Renal pelvis (tissue), 4 donors: ENCODE data around the gene MYBPH. TPM values are rescaled to one million over a fixed set of nuclear protein-coding genes. Genes with fewer than 3 reads are reported as not detected.

Source experiments
- DNase-seq: peaks from one replicate; pipeline ENCODE4 v3.0.0-alpha.2; 2013
- polyA plus RNA-seq, 3 donors: library from polyadenylated mRNA; unstranded; fragments of 120-200 nt; gene quantifications; one replicate each; pipeline ENCODE4 v1.2.1, GENCODE V29; 2013; ENCODE audit not compliant: insufficient read length in 3 of 3

MYBPH gene
- polyA plus RNA-seq, 3 donors = 0.40 to 0.57 (median 0.50) TPM

GRCh38 chr1:203180611-203181330, 5.1 kb upstream of the MYBPH start:
- no peak for DNase-seq

GRCh38 chr1:203179667-203180005, 4.0 kb upstream of the MYBPH start:
- no peak for DNase-seq

- DNase-seq = no peak
Observed at GRCh38 chr1:203178821-203179666, 3.4 kb upstream of the MYBPH start.

GRCh38 chr1:203178083-203178482, 2.5 kb upstream of the MYBPH start:
- no peak for DNase-seq

GRCh38 chr1:203177470-203178039, 1.9 kb upstream of the MYBPH start:
- DNase-seq = no peak

GRCh38 chr1:203177036-203177405, 1.4 kb upstream of the MYBPH start:
- DNase-seq = no peak

DNA sequence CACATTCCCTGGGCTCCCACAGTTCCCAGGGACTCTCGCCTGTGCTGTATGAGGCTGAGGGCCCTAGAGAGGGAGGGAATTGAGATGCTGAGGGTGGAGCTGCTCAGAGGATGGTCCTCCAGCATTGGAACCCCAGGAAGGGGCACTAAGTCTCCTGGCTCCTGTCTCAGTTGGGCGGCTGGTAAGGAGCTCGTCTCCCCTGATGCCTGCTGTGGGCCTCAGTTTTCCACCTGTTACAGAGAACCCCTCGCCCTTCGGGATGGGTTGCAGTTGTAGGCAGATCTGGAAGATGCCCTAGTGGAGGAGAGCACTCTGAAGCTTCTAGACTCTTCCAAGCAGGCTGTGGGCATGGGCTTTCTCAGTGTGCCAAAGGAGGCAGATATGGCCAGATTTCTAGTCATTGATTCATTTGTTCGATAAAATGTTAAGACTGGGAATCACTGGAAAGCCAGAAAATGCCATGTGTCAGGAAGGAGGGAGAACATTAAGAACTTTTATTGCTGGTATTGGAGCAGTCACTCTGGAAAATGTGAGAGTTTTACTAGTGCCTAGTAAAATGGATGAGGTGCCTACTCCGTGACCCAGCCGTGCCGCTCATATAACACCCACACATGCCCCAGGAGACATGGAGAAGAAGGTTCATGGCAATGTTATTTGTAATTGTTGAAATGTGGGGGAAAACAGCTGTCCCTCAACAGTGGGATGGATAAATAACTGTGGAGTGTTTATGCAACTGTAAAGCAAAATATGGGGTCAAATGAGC, 828 bp upstream of the MYBPH start:
- no peak for DNase-seq

DNA sequence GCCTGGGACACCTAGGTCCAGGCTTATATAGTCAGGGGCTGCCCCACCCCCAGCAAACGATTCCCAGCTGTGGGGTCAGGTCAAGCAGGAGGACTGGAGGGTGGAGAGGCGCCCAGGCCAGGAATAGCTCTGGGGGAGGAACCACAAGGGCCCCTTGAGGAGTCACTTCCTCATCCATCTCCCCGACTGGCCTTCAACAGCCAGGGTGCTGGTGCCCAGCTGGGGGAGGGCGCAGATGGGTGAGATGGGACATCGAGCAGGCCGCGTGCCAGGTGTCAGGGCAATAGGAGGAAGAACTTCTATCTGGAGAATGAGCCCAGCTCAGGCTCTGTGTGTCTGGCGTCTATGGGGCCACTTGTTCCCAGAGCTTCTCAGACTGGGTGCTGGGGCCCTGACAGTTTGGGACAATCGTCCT, 208 bp upstream of the MYBPH start:
- no peak for DNase-seq

GRCh38 chr1:203174324-203174985, 1.2 kb downstream of the MYBPH start:
- no peak for DNase-seq

- DNase-seq = no peak
Observed at GRCh38 chr1:203173566-203173965, 2.1 kb downstream of the MYBPH start.

DNA sequence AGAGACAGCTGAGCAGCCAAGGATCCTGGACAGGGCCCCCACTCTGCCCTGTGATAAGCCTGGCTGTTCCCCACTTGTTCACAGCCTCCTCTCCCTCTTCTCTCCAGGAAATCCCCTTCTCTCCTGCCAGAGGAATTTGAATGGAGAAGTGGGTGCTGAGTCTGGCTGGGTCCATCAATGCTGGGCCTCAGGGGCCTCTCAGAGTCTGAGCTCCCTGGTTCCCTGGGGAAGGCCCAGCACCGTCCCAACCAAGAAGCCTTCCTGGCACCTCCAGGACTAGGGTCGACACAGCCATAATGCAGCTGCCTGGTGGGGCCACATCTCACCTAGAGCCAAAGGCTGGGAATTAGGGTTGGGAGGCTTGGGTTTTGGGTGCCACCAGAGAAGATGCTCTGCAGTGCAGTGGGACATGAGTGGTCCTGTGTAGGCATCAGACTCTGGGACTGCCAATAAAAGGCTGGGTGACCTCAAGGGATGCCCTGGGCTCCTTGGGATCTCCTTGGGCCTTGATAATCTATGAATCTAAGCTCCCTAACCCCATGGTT, 2.5 kb downstream of the MYBPH start:
- no peak for DNase-seq

DNA sequence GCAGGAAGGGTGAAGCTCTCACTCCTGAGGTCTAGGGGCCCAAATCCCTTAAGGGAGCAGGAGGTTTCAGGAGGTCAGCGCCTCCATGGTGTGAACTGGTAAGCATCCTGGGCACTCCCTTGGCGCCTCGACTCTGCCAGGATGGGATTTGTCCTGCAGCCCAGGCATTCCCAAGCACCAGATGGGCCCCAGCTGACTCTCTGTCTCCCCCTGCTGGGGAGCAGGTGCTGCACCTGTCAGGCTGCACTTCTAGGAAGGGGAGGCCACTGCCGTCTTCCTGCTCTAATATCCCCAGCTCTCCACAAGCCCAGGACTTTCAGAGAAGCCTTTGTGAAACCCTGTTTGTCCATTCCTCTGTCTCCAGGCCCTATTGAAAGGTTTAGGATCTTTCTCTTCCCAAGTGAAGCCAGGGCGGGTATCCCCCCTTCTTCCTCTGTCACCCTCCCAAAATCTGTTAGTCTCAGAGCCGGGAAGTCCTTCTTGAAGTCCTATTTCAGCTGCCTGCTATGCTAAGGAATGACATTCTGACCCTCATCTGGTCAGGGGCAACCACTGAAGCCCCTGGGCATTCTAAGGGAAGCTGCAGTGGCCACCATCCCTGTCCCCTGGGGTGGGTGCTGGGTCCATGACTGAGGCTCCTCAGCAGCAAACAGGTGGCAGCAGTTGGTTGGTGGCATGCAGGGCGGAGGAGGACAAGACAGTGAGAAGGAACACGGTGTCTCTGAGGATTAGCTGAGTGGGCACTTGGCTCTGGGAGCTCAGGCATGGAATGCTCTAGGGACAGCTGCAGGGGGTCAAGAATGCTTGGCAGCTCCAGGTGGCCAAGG, 3.2 kb downstream of the MYBPH start:
- DNase-seq = no peak

GRCh38 chr1:203171341-203172183, 4.1 kb downstream of the MYBPH start:
- DNase-seq = no peak

GRCh38 chr1:203170625-203171330, 4.8 kb downstream of the MYBPH start:
- no peak for DNase-seq

DNA sequence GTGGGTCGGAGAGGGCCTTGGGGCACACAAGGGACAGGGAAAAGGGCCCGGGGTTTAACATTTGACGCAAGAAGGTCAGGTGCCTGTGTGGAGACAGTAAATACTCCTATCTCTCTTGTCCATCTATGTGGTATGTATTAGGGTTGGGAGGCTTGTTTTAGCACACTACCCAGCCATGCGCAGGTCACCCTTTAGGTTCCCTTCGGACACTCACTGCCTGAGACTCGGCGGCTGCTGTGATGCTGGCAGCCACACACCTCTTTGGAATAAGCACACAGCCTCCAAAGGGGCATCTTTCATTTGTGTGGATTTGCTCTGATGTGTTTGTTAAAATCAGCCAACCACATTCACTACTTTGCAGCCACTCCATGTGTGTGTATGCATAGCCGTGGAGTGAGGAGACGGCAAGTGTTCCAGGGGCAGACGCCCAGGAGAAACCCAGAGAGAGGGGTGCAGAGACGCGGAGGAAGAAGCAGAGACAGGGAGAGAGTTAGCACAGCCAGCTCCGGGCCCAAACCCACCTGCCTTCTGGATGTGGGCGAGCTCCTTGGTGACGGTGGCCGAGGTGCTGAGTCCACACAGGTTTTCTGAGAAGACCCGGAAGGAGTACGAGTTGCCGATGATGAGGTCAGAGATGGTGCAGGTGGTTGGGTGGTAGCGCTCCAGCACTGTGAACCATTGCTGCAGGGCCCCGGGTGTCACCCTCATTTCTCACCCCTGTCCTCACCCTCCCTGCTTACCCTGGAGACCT, 5.7 kb downstream of the MYBPH start:
- DNase-seq = no peak

DNA sequence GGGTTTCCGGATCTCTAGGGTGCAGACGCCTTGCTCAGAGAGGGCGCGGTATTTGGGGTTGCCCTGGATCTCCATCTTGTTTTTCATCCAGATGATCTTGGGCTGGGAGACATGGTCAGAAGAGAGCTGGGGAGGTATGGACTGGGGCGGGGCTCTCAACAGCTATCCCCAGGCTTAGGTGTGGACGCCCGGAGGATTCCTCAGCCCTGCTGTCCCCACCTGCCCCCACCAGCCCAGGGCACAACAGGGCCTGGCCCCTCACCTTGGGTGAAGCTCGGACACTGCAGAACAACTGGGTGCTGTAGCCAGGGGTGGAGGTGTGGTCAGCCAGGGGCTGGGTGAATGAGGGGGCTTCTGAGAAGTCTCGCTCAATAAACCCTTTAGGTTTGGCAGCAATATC, 6.6 kb downstream of the MYBPH start:
- DNase-seq = no peak

DNA sequence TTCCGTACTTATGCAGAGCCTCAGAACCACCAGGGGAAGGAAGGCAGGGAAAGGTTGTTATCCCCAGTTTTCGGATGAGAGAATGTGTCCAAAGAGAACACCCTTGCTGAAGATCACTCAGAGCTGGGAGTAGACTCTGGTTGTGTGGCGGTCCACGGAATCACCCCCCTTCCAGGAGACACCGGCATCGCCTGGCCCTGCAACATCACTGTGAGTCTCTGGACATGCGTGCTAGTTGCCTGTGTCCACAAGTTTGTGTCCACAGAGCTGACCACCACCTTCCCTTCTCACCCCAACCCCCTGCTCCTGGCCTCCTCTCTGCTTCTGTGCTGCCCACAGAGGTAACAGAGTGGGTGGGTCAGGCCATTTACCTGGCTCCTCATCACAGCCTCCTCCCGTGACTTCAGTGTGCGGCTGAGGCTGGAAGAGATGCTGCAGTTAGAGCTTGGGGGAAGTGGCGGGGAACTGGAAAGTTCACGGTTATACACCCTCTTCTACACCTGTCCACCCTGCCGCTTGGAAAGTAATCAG, 7.3 kb downstream of the MYBPH start:
- no peak for DNase-seq

DNA sequence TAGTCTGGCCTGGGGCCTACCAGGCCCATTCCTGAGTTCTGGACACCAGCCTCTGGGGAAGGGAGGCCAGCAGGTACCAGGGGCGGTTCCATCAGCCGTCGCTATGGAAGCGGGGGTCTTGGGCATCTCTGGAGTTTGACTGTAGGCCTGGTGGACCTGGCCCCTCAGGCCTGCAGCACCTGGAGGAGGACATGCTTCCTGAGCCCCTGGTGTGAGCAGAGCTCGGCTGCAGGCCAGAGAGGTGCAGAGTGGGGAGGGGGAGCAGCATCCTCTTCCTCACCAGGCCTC, 7.8 kb downstream of the MYBPH start:
- DNase-seq = no peak
